H9 (cell line): ENCODE measurements around the gene SHANK1. TPM values are rescaled to one million over a fixed set of nuclear protein-coding genes. Genes with fewer than 3 reads are reported as not detected.

ENCODE experiments used
- DNase-seq: peaks from one replicate; pipeline ENCODE4 v3.0.0-alpha.2; 2017
- H2AFZ ChIP-seq: one replicate; pipeline ENCODE4 v1.6.1; 2013; ENCODE audit warnings: mild to moderate bottlenecking, low read length, control low read depth, moderate library complexity
- H2AK5ac ChIP-seq: 2 replicates; pipeline ENCODE4 v1.6.1; 2013; ENCODE audit warnings: low read length, control low read depth, mixed read lengths; ENCODE audit not compliant: insufficient read length
- H2BK120ac ChIP-seq: one replicate; pipeline ENCODE4 v1.6.1; 2013; ENCODE audit warnings: low read depth, mild to moderate bottlenecking, low read length, control low read depth, inconsistent platforms; ENCODE audit not compliant: poor library complexity, severe bottlenecking
- H2BK12ac ChIP-seq: 2 replicates; pipeline ENCODE4 v1.6.1; 2013; ENCODE audit warnings: low read length, control low read depth, mixed read lengths, low read depth; ENCODE audit not compliant: insufficient read length
- H2BK15ac ChIP-seq: 2 replicates; pipeline ENCODE4 v1.6.1; 2013; ENCODE audit warnings: low read depth, low read length, control low read depth
- H2BK20ac ChIP-seq: one replicate; pipeline ENCODE4 v1.6.1; 2013; ENCODE audit warnings: low read depth, mild to moderate bottlenecking, low read length, control low read depth, inconsistent platforms; ENCODE audit not compliant: poor library complexity, severe bottlenecking
- H2BK5ac ChIP-seq: 2 replicates; pipeline ENCODE4 v1.6.1; 2013; ENCODE audit warnings: low read length, control low read depth, mixed read lengths; ENCODE audit not compliant: insufficient read length
- H3K14ac ChIP-seq: 2 replicates; pipeline ENCODE4 v1.6.1; 2013; ENCODE audit warnings: low read length, control low read depth; ENCODE audit not compliant: insufficient read depth
- H3K18ac ChIP-seq: 2 replicates; pipeline ENCODE4 v1.6.1; 2013; ENCODE audit warnings: low read depth, mild to moderate bottlenecking, mixed read lengths, low read length, control low read depth; ENCODE audit not compliant: insufficient read length
- H3K23ac ChIP-seq: 2 replicates; pipeline ENCODE4 v1.6.1; 2013; ENCODE audit warnings: low read length, control low read depth, mixed read lengths, low read depth; ENCODE audit not compliant: insufficient read length
- H3K23me2 ChIP-seq: 2 replicates; pipeline ENCODE4 v1.6.1; 2013; ENCODE audit warnings: low read depth, mild to moderate bottlenecking, mixed read lengths, low read length, control low read depth; ENCODE audit not compliant: insufficient read length, poor library complexity, severe bottlenecking
- H3K27ac ChIP-seq: 2 replicates; pipeline ENCODE4 v1.5.1; 2013; ENCODE audit warnings: low read length, control low read depth, mixed read lengths, low read depth; ENCODE audit not compliant: insufficient read length
- H3K27me3 ChIP-seq: 2 replicates; pipeline ENCODE4 v1.6.1; 2013; ENCODE audit warnings: low read length, control low read depth, inconsistent platforms; ENCODE audit not compliant: insufficient read depth
- H3K4ac ChIP-seq: 2 replicates; pipeline ENCODE4 v1.6.1; 2013; ENCODE audit warnings: low read depth, mild to moderate bottlenecking, control low read depth, inconsistent platforms, low read length, moderate library complexity
- H3K4me1 ChIP-seq: 2 replicates; pipeline ENCODE4 v1.6.1; 2013; ENCODE audit warnings: low read length, control low read depth, inconsistent platforms; ENCODE audit not compliant: insufficient read depth
- H3K4me2 ChIP-seq: 2 replicates; pipeline ENCODE4 v1.6.1; 2013; ENCODE audit warnings: low read length, control low read depth, mixed read lengths; ENCODE audit not compliant: insufficient read length, insufficient read depth
- H3K56ac ChIP-seq: 2 replicates; pipeline ENCODE4 v1.6.1; 2013; ENCODE audit warnings: low read depth, mild to moderate bottlenecking, mixed read lengths, low read length, control low read depth; ENCODE audit not compliant: insufficient read length
- H3K79me1 ChIP-seq: 2 replicates; pipeline ENCODE4 v1.6.1; 2013; ENCODE audit warnings: low read depth, mild to moderate bottlenecking, moderate library complexity, low read length, control low read depth, inconsistent platforms; ENCODE audit not compliant: insufficient read depth, poor library complexity, severe bottlenecking
- H3K79me2 ChIP-seq: 2 replicates; pipeline ENCODE4 v1.6.1; 2013; ENCODE audit warnings: low read length, control low read depth, inconsistent platforms; ENCODE audit not compliant: insufficient read depth
- H3K9ac ChIP-seq: 2 replicates; pipeline ENCODE4 v1.6.1; 2013; ENCODE audit warnings: low read length, control low read depth, mixed read lengths; ENCODE audit not compliant: insufficient read length; ENCODE audit errors: extremely low read depth
- H3K9me3 ChIP-seq: one replicate; pipeline ENCODE4 v1.6.1; 2013; ENCODE audit warnings: low read depth, low read length, inconsistent platforms; ENCODE audit not compliant: control insufficient read depth
- H3T11ph ChIP-seq: one replicate; pipeline ENCODE4 v1.6.1; 2013; ENCODE audit warnings: mild to moderate bottlenecking, low read length, control low read depth, inconsistent platforms
- H4K20me1 ChIP-seq: one replicate; pipeline ENCODE4 v1.6.1; 2013; ENCODE audit not compliant: control insufficient read depth, insufficient read length, insufficient read depth
- H4K5ac ChIP-seq: 2 replicates; pipeline ENCODE4 v1.6.1; 2013; ENCODE audit warnings: low read depth, mild to moderate bottlenecking, mixed read lengths, low read length, control low read depth; ENCODE audit not compliant: insufficient read length
- H4K8ac ChIP-seq: replicated peaks from 2 replicates; pipeline ENCODE4 v1.6.1; 2013; ENCODE audit warnings: low read length, control low read depth, mixed read lengths, low read depth; ENCODE audit not compliant: insufficient read length
- H4K91ac ChIP-seq: 2 replicates; pipeline ENCODE4 v1.6.1; 2013; ENCODE audit warnings: low read depth, mild to moderate bottlenecking, moderate library complexity, mixed read lengths, low read length, control low read depth; ENCODE audit not compliant: insufficient read length
- H3K27ac Mint-ChIP-seq, 3 experiments: 2 replicates in 2 of 3; 3 replicates in 1 of 3; pipeline ENCODE4 v1.8.0; 2020 to 2021; ENCODE audit warnings: mixed read lengths in 3 of 3, mild to moderate bottlenecking in 1 of 3, moderate library complexity in 1 of 3
- H3K27me3 Mint-ChIP-seq: 2 replicates; pipeline ENCODE4 v1.8.0; 2021; ENCODE audit warnings: low read depth, mild to moderate bottlenecking, moderate library complexity, mixed read lengths
- H3K36me3 Mint-ChIP-seq, 3 experiments: 2 replicates in 2 of 3; 3 replicates in 1 of 3; pipeline ENCODE4 v1.8.0; 2020 to 2021; ENCODE audit warnings: low read depth in 3 of 3, mixed read lengths in 3 of 3; ENCODE audit not compliant: insufficient read depth in 1 of 3
- H3K4me1 Mint-ChIP-seq, 2 experiments: 2 replicates each; pipeline ENCODE4 v1.8.0; 2020; ENCODE audit warnings: mixed read lengths in 2 of 2
- H3K4me3 Mint-ChIP-seq, 2 experiments: 2 replicates in 1 of 2; 3 replicates in 1 of 2; pipeline ENCODE4 v1.8.0; 2020 to 2021; ENCODE audit warnings: mild to moderate bottlenecking in 2 of 2, mixed read lengths in 2 of 2, moderate library complexity in 1 of 2
- H3K9me3 Mint-ChIP-seq, 2 experiments: 2 replicates in 1 of 2; 3 replicates in 1 of 2; pipeline ENCODE4 v1.8.0; 2020; ENCODE audit warnings: mild to moderate bottlenecking in 2 of 2, mixed read lengths in 2 of 2, moderate library complexity in 1 of 2
- WGBS: extraction: QIAGEN DNeasy Blood & Tissue Kit; methylation state at CpG from one replicate; pipeline ENCODE4 v1.1.7; 2013; ENCODE audit warnings: missing lambda C conversion rate, low lambda C conversion rate, mixed read lengths; ENCODE audit not compliant: insufficient read length; ENCODE audit errors: extremely low coverage; 5-methylcytosine and 5-hydroxymethylcytosine counted together
- total RNA-seq: library from RNA; stranded (reverse); gene quantifications from 2 replicates; pipeline ENCODE4 v1.2.1, GENCODE V29; 2021
- TF ChIP-seq, protein P1 (sequence below): fragments of 200-600 bp; sonication (generic); conservative IDR thresholded peaks from 3 replicates; pipeline ENCODE4 v1.8.0; 2021; ENCODE audit warnings: antibody characterized with exemption, mild to moderate bottlenecking

Gene SHANK1
- total RNA-seq, 1 experiment from 2014 or later, result 1.7 TPM

DNA sequence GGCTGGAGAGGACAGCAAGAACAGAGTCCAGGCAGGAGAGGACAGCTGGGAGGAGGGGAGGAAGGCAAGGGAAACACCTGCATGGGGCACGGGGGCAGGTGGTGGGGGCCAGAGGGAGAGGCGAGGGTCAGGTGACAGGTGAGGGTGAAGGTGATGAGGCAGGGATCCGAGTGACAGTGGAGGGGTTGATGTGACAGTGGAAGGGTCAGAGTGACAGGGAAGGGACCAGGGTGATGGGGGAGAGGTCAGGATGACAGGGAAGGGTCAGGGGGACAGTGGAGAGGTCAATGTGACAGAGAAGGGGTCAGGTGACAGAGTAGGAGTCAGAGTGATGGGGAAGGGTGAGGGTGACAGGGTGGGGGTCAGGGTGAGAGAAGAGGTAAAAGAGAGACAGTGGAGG is 41.3 kb downstream of the SHANK1 start:
- Histone ChIP-seq H3K79me1 (no peaks in the 10 kb centered on the region), H2BK12ac (no peak overlapping the region), H3K14ac (no peak overlapping the region), H2AFZ (no peak overlapping the region), H2BK15ac (no peak overlapping the region), H3K18ac (peak overlapping the region; percentile 17), H4K20me1 (no peaks in the 10 kb centered on the region), H4K91ac (no peak overlapping the region), H3K4me2 (peak overlapping the region; percentile 34), H3K56ac (no peak overlapping the region), H3K9ac (no peak overlapping the region), H2BK20ac (no peak overlapping the region), H4K5ac (no peak overlapping the region), H4K8ac (no peak overlapping the region), H3K27me3 (peaks cover 11% of the 10 kb centered on the region), H3K27ac (no peak overlapping the region), H3K4me1 (peaks cover 14% of the 10 kb centered on the region; the same call in 1 of the 2 replicates), H2BK120ac (no peak overlapping the region), H3K23ac (no peak overlapping the region), H2BK5ac (no peak overlapping the region), H3K4ac (no peak overlapping the region), H3K23me2 (peaks cover 3% of the 10 kb centered on the region), H3K79me2 (no peaks in the 10 kb centered on the region), H2AK5ac (no peak overlapping the region), H3K9me3 (no peaks in the 10 kb centered on the region), H3T11ph (no peak overlapping the region)
- TF ChIP-seq, protein P1, sequence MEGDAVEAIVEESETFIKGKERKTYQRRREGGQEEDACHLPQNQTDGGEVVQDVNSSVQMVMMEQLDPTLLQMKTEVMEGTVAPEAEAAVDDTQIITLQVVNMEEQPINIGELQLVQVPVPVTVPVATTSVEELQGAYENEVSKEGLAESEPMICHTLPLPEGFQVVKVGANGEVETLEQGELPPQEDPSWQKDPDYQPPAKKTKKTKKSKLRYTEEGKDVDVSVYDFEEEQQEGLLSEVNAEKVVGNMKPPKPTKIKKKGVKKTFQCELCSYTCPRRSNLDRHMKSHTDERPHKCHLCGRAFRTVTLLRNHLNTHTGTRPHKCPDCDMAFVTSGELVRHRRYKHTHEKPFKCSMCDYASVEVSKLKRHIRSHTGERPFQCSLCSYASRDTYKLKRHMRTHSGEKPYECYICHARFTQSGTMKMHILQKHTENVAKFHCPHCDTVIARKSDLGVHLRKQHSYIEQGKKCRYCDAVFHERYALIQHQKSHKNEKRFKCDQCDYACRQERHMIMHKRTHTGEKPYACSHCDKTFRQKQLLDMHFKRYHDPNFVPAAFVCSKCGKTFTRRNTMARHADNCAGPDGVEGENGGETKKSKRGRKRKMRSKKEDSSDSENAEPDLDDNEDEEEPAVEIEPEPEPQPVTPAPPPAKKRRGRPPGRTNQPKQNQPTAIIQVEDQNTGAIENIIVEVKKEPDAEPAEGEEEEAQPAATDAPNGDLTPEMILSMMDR, result no peak
- no CpG with 5 or more reads among the region's 3 CpGs for WGBS
- Mint-ChIP-seq H3K4me3 (peak overlapping the region in 1 of 2 experiments; percentile 48; a peak in 2 of 5 replicates), H3K36me3 (peaks cover 0 to 2% (median 0%) of the 10 kb centered on the region in 3 experiments; a peak in 1 of 7 replicates), H3K27ac (no peak overlapping the region), H3K9me3 (peaks cover 3 to 15% of the 10 kb centered on the region in 2 experiments; a peak in 3 of 5 replicates), H3K4me1 (peaks cover 15 to 26% of the 10 kb centered on the region in 2 experiments), H3K27me3 (peaks cover 86% of the 10 kb centered on the region)
- no peak for DNase-seq
